HCT116 (cell line): Measurements from ENCODE around the gene IL1R1. TPM values are rescaled to one million over a fixed set of nuclear protein-coding genes. Genes with fewer than 3 reads are reported as not detected.

Source experiments
- ATAC-seq: fragments of 200-7000 bp; cut with Tn5 transposase; 2 replicates; pipeline ENCODE4 v1.9.1; 2020; ENCODE audit warnings: mild to moderate bottlenecking, moderate library complexity
- BruUV-seq: library from RNA; stranded (reverse); fragments of 400-500 nt; replicated peaks from 2 replicates; lab custom pipeline; 2021; lab: Mats Ljungman, UMichigan
- CTCF ChIA-PET: fragments of 300-600 bp; sonication (Branson Sonifier 250); formaldehyde crosslinking; loops from one replicate; lab custom pipeline; 2021; ENCODE audit warnings: antibody characterized with exemption; lab: Charles Lee
- POLR2A ChIA-PET: fragments of 300-600, 350-600 bp; sonication (Branson Sonifier 250); formaldehyde crosslinking; loops from one replicate; lab custom pipeline; 2021; ENCODE audit warnings: antibody characterized with exemption; lab: Charles Lee
- RAD21 ChIA-PET, 2 experiments: fragments of 300-600 bp; sonication (Branson Sonifier 250); formaldehyde crosslinking; loops; one replicate each; lab custom pipeline; 2023; ENCODE audit warnings: low total read pairs in 2 of 2; ENCODE audit not compliant: uncharacterized antibody in 2 of 2, unreplicated experiment in 2 of 2, low non-redundant PET in 1 of 2; lab: Charles Lee
- DNase-seq: peaks from one replicate; pipeline ENCODE4 v3.0.0-alpha.2; 2010; ENCODE audit warnings: low read depth, low spot score
- H2AFZ ChIP-seq: fragments of 200-600 bp; shearing (Covaris generic), sonication (generic); 2 replicates; pipeline ENCODE4 v1.6.1; 2017; ENCODE audit warnings: low read depth, mixed run types, mixed read lengths, antibody characterized with exemption, low read length; ENCODE audit not compliant: poor library complexity, severe bottlenecking
- H3K27ac ChIP-seq: 2 replicates; pipeline ENCODE4 v1.5.1; 2012; ENCODE audit warnings: low read depth, low read length
- H3K27me3 ChIP-seq: fragments of 200-600 bp; sonication (generic); 2 replicates; pipeline ENCODE4 v1.6.1; 2016; ENCODE audit warnings: mixed run types, low read length, mixed read lengths; ENCODE audit not compliant: insufficient read depth
- H3K36me3 ChIP-seq, 2 experiments: fragments of 200-500 bp in 1 of 2; fragments of 200-600 bp in 1 of 2; sonication (Bioruptor generic) in 1 of 2; sonication (generic) in 1 of 2; 2 replicates each; pipeline versions ENCODE4 v1.5.1 to v1.6.1; 2014 to 2016; ENCODE audit warnings: low read length in 2 of 2, inconsistent platforms in 1 of 2, mixed read lengths in 1 of 2, mixed run types in 1 of 2; ENCODE audit not compliant: insufficient read depth in 2 of 2, control insufficient read depth in 1 of 2
- H3K4me1 ChIP-seq, 2 experiments: fragments of 200-600 bp in 1 of 2; sonication (generic) in 1 of 2; 2 replicates each; pipeline versions ENCODE4 v1.5.1 to v1.6.1; 2012 to 2017; ENCODE audit warnings: low read length in 2 of 2, inconsistent platforms in 1 of 2, mild to moderate bottlenecking in 1 of 2, mixed read lengths in 1 of 2, mixed run types in 1 of 2, moderate library complexity in 1 of 2; ENCODE audit not compliant: insufficient read depth in 2 of 2, control insufficient read depth in 1 of 2
- H3K4me2 ChIP-seq: fragments of 200-600 bp; sonication (generic); 2 replicates; pipeline ENCODE4 v1.6.1; 2017; ENCODE audit warnings: mixed run types, low read length, mixed read lengths
- H3K4me3 ChIP-seq, 2 experiments: fragments of 200-600 bp in 1 of 2; sonication (generic) in 1 of 2; replicated peaks in 1 of 2; 2 replicates each; pipeline ENCODE4 v1.5.1; 2011 to 2016; ENCODE audit warnings: low read length in 2 of 2, control low read depth in 1 of 2, low read depth in 1 of 2, mild to moderate bottlenecking in 1 of 2, mixed read lengths in 1 of 2, mixed run types in 1 of 2
- H3K79me2 ChIP-seq: fragments of 200-600 bp; sonication (generic); 2 replicates; pipeline ENCODE4 v1.6.1; 2017; ENCODE audit warnings: mild to moderate bottlenecking, mixed run types, low read length, moderate library complexity, mixed read lengths; ENCODE audit not compliant: insufficient read depth
- H3K9ac ChIP-seq: fragments of 200-600 bp; sonication (generic); 2 replicates; pipeline ENCODE4 v1.6.1; 2016; ENCODE audit warnings: low read length, mixed read lengths
- H3K9me2 ChIP-seq: fragments of 200-600 bp; sonication (generic), shearing (Covaris generic); 2 replicates; pipeline ENCODE4 v1.6.1; 2017; ENCODE audit warnings: mixed run types, mild to moderate bottlenecking, moderate library complexity; ENCODE audit not compliant: insufficient read depth
- H3K9me3 ChIP-seq, 2 experiments: fragments of 200-500 bp in 1 of 2; fragments of 200-600 bp in 1 of 2; sonication (Bioruptor generic) in 1 of 2; sonication (generic) in 1 of 2; 2 replicates each; pipeline ENCODE4 v1.6.1; 2014 to 2017; ENCODE audit warnings: low read length in 2 of 2, mixed read lengths in 2 of 2, inconsistent platforms in 1 of 2, low read depth in 1 of 2, mild to moderate bottlenecking in 1 of 2, mixed run types in 1 of 2, moderate library complexity in 1 of 2; ENCODE audit not compliant: control insufficient read depth in 1 of 2, insufficient read depth in 1 of 2
- H4K20me1 ChIP-seq: fragments of 200-600 bp; sonication (generic), shearing (Covaris generic); 2 replicates; pipeline ENCODE4 v1.6.1; 2017; ENCODE audit warnings: mixed run types, mild to moderate bottlenecking, moderate library complexity; ENCODE audit not compliant: insufficient read depth
- CEBPB ChIP-seq: IDR thresholded peaks from 2 replicates; pipeline ENCODE4 v1.6.1; 2012; ENCODE audit warnings: low read depth
- EGR1 ChIP-seq: IDR thresholded peaks from 2 replicates; pipeline ENCODE4 v1.6.1; 2012; ENCODE audit warnings: low read depth
- FOSL1 ChIP-seq: IDR thresholded peaks from 2 replicates; pipeline ENCODE4 v1.6.1; 2012; ENCODE audit warnings: low read depth
- MAX ChIP-seq: IDR thresholded peaks from 2 replicates; pipeline ENCODE4 v1.6.1; 2012
- RAD21 ChIP-seq: IDR thresholded peaks from 2 replicates; pipeline ENCODE4 v1.6.1; 2012; ENCODE audit warnings: low read depth, mild to moderate bottlenecking
- SP1 ChIP-seq: IDR thresholded peaks from 2 replicates; pipeline ENCODE4 v1.6.1; 2012; ENCODE audit warnings: low read depth
- TCF7L2 ChIP-seq: IDR thresholded peaks from 2 replicates; pipeline ENCODE4 v1.7.0; 2011; ENCODE audit warnings: borderline replicate concordance, inconsistent platforms; ENCODE audit not compliant: insufficient read depth, insufficient read length; ENCODE audit errors: extremely low read depth
- ZFX ChIP-seq: fragments of 450-650 bp; IDR thresholded peaks from 2 replicates; pipeline ENCODE4 v1.6.1; 2017
- intact Hi-C: fragments of 100-400 bp; cut with micrococcal nuclease; formaldehyde crosslinking; loops from 2 replicates; pipeline ENCODE4 v1.10.0; 2022
- total RNA-seq: library from RNA; stranded (reverse); gene quantifications from one replicate; pipeline ENCODE4 v1.2.1, GENCODE V29; 2021; ENCODE audit not compliant: unreplicated experiment
- TF ChIP-seq, protein P1 (sequence below): IDR thresholded peaks from 2 replicates; pipeline ENCODE4 v1.6.1; 2011; ENCODE audit warnings: mild to moderate bottlenecking, low read length, moderate library complexity; ENCODE audit not compliant: insufficient replicate concordance; ENCODE audit errors: extremely low read depth

Gene IL1R1
- total RNA-seq, 1 experiment from 2014 or later = 5.3 TPM

DNA sequence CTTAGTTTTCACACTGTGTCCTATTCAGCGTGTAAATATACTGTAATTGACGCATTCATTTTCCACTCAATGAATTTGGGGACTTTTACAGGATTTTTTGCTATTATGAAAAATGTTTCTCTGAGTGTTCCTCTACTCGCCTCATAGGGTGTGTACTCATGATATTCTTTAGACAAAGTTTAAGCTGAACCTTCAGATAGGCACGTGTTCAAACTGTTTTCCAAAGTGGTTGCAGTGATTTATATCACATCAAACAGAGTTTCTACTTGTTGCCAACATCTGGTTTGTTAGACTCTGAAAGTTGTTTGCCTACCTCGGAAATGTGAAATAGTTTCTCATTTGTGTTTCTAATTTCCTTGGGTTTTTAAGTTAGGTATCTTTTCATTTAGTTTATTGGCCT, 46.4 kb upstream of the IL1R1 start (continued):
- no peak for TF ChIP-seq MAX
- TF ChIP-seq CEBPB = no peak
- TF ChIP-seq RAD21 = no peak
- TF ChIP-seq FOSL1 = no peak
- no peak for TF ChIP-seq SP1
- TF ChIP-seq TCF7L2 = no peak

- ATAC-seq (no peak), DNase-seq (no peak)
- no peak overlapping the region for H2AFZ ChIP-seq
- ChIA-PET CTCF (no interaction called here), RAD21 (no interaction called here), POLR2A (no interaction called here)
- H3K79me2 ChIP-seq = no peaks in the 10 kb centered on the region
- no peak overlapping the region for H3K4me3 ChIP-seq
- H3K27me3 ChIP-seq = no peaks in the 10 kb centered on the region
- TF ChIP-seq ZFX = no peak
- TF ChIP-seq, protein P1, sequence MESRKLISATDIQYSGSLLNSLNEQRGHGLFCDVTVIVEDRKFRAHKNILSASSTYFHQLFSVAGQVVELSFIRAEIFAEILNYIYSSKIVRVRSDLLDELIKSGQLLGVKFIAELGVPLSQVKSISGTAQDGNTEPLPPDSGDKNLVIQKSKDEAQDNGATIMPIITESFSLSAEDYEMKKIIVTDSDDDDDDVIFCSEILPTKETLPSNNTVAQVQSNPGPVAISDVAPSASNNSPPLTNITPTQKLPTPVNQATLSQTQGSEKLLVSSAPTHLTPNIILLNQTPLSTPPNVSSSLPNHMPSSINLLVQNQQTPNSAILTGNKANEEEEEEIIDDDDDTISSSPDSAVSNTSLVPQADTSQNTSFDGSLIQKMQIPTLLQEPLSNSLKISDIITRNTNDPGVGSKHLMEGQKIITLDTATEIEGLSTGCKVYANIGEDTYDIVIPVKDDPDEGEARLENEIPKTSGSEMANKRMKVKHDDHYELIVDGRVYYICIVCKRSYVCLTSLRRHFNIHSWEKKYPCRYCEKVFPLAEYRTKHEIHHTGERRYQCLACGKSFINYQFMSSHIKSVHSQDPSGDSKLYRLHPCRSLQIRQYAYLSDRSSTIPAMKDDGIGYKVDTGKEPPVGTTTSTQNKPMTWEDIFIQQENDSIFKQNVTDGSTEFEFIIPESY = no peak
- TF ChIP-seq TCF7L2 = no peak
- TF ChIP-seq RAD21 = no peak
- TF ChIP-seq EGR1 = no peak
- H4K20me1 ChIP-seq = no peaks in the 10 kb centered on the region
- H3K36me3 ChIP-seq = no peaks in the 10 kb centered on the region
- intact Hi-C loops = no loop called here
- no TSS peak for BruUV-seq
- no peak overlapping the region for H3K27ac ChIP-seq
- no peak overlapping the region for H3K4me2 ChIP-seq
- no peaks in the 10 kb centered on the region for H3K9me3 ChIP-seq
- no peak overlapping the region for H3K9ac ChIP-seq
- no peaks in the 10 kb centered on the region for H3K9me2 ChIP-seq
- peaks cover 0 to 7% of the 10 kb centered on the region in 2 experiments; a peak in 2 of 4 replicates for H3K4me1 ChIP-seq
Measured at GRCh38 chr2:102098756-102099155, 43.8 kb upstream of the IL1R1 start.
